Measurements from ENCODE around the gene CX3CL1. TPM values are rescaled to one million over a fixed set of nuclear protein-coding genes. Genes with fewer than 3 reads are reported as not detected.

CX3CL1 gene
- total RNA-seq, 1 experiment from 2014 or later = 0.15 TPM

DNA sequence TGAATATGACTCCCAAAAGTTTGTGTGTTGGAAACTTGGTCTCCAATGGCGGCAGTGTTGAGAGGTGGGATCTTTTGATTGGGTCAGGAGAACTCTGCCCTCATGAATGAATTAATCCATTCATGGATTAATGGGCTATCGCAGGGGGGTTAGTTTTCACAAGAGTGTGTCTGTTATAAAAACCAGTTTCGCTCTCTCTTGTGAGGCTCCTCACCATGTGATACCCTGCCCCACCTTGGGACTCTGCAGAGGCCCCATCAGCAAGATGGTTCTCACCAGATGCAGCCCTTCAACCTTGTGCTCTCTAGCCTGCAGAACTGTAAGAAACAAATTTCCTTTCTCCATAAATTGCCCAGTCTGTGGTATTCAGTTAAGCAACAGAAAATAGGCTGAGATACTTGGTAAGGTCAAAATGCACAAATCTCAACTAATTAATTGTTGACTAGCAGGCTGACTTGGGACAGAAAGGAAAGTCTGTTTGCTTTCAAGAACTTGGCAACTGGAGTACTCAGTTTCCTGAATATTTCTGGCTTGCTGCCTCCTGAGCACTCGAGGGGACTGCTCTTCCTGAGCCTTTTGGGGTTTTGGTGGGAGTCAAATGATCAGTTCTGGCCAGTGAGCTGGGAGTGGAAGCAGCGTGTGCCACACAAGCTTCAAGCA lies 18.5 kb downstream of the CX3CL1 start (continued):
- TF ChIP-seq, protein P1, sequence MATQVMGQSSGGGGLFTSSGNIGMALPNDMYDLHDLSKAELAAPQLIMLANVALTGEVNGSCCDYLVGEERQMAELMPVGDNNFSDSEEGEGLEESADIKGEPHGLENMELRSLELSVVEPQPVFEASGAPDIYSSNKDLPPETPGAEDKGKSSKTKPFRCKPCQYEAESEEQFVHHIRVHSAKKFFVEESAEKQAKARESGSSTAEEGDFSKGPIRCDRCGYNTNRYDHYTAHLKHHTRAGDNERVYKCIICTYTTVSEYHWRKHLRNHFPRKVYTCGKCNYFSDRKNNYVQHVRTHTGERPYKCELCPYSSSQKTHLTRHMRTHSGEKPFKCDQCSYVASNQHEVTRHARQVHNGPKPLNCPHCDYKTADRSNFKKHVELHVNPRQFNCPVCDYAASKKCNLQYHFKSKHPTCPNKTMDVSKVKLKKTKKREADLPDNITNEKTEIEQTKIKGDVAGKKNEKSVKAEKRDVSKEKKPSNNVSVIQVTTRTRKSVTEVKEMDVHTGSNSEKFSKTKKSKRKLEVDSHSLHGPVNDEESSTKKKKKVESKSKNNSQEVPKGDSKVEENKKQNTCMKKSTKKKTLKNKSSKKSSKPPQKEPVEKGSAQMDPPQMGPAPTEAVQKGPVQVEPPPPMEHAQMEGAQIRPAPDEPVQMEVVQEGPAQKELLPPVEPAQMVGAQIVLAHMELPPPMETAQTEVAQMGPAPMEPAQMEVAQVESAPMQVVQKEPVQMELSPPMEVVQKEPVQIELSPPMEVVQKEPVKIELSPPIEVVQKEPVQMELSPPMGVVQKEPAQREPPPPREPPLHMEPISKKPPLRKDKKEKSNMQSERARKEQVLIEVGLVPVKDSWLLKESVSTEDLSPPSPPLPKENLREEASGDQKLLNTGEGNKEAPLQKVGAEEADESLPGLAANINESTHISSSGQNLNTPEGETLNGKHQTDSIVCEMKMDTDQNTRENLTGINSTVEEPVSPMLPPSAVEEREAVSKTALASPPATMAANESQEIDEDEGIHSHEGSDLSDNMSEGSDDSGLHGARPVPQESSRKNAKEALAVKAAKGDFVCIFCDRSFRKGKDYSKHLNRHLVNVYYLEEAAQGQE (IDR thresholded peaks at IDR 0.05; ENCODE audit: low read depth) = no peak
- no peak for TF ChIP-seq SRF (IDR thresholded peaks at IDR 0.05; ENCODE audit: low read depth)

DNA sequence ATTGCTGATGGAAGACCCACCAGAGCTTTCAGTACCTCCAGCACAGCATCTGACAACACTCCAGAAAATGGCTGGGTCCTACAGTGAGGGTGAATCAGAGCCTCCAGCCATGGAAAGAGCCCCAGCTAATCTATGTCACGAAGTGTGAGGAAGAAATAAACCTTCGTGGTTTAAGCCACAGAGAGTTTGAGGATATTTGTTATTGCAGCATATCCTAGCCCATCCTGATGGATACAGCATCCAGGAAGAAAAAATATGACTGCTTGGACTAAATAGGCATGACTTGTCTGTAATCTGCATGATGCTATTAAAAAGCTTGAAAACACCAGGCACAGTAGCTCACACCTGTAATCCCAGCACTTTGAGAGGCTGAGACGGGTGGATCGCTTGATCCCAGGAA lies 19.0 kb downstream of the CX3CL1 start:
- RAD21 ChIA-PET (ENCODE audit: low non-redundant PET in 1 of 2, low total read pairs in 2 of 2, uncharacterized antibody in 2 of 2, unreplicated experiment in 2 of 2) = no interaction called here

More for the DNA sequence above, 19.0 kb downstream of the CX3CL1 start:
- H3K9ac ChIP-seq (ENCODE audit: low read length) = no peak overlapping the region
- BruUV-seq (replicated peaks) = no TSS peak
- intact Hi-C loops (cut with micrococcal nuclease) = no loop called here
- H3K36me3 ChIP-seq (ENCODE audit: control insufficient read depth in 1 of 2, insufficient read depth in 2 of 2, low read length in 2 of 2) = no peaks in the 10 kb centered on the region
- no peaks in the 10 kb centered on the region for H3K9me2 ChIP-seq (ENCODE audit: insufficient read depth)
- POLR2A ChIA-PET = interaction anchor here (0.7 kb wide), 1 partner anchor 402 kb away, joined by 3 read pairs; no protein-coding TSS in a partner anchor
- no peak overlapping the region for H3K4me2 ChIP-seq (ENCODE audit: low read length)
- TF ChIP-seq POLR2A (IDR thresholded peaks at IDR 0.05; ENCODE audit: borderline replicate concordance, extremely low read depth, insufficient read depth, insufficient read length) (no peak), EGR1 (IDR thresholded peaks at IDR 0.05; ENCODE audit: low read depth) (no peak), TCF7L2 (IDR thresholded peaks at IDR 0.05; ENCODE audit: borderline replicate concordance, extremely low read depth, insufficient read depth, insufficient read length) (no peak), SIN3A (IDR thresholded peaks at IDR 0.05; ENCODE audit: low read depth) (no peak), RAD21 (IDR thresholded peaks at IDR 0.05; ENCODE audit: low read depth) (no peak), SRF (IDR thresholded peaks at IDR 0.05; ENCODE audit: low read depth) (no peak)
- TF ChIP-seq, protein P2, sequence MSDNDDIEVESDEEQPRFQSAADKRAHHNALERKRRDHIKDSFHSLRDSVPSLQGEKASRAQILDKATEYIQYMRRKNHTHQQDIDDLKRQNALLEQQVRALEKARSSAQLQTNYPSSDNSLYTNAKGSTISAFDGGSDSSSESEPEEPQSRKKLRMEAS (IDR thresholded peaks at IDR 0.05) = no peak
- TF ChIP-seq, protein P3, sequence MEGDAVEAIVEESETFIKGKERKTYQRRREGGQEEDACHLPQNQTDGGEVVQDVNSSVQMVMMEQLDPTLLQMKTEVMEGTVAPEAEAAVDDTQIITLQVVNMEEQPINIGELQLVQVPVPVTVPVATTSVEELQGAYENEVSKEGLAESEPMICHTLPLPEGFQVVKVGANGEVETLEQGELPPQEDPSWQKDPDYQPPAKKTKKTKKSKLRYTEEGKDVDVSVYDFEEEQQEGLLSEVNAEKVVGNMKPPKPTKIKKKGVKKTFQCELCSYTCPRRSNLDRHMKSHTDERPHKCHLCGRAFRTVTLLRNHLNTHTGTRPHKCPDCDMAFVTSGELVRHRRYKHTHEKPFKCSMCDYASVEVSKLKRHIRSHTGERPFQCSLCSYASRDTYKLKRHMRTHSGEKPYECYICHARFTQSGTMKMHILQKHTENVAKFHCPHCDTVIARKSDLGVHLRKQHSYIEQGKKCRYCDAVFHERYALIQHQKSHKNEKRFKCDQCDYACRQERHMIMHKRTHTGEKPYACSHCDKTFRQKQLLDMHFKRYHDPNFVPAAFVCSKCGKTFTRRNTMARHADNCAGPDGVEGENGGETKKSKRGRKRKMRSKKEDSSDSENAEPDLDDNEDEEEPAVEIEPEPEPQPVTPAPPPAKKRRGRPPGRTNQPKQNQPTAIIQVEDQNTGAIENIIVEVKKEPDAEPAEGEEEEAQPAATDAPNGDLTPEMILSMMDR (IDR thresholded peaks at IDR 0.05 in 2 of 3, conservative IDR thresholded peaks at IDR 0.05 in 1 of 3; ENCODE audit: borderline replicate concordance in 1 of 3, insufficient read depth in 1 of 3, low read depth in 2 of 3, low read length in 2 of 3) = no peak
- TF ChIP-seq, protein P4, sequence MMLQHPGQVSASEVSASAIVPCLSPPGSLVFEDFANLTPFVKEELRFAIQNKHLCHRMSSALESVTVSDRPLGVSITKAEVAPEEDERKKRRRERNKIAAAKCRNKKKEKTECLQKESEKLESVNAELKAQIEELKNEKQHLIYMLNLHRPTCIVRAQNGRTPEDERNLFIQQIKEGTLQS (IDR thresholded peaks at IDR 0.05) = no peak
- no peaks in the 10 kb centered on the region for H3K4me1 ChIP-seq (ENCODE audit: control insufficient read depth in 1 of 2, insufficient read depth in 2 of 2, low read length in 2 of 2)
- no peak overlapping the region for H2AFZ ChIP-seq (ENCODE audit: low read depth, low read length, poor library complexity, severe bottlenecking)
- no peak for ATAC-seq
- no peaks in the 10 kb centered on the region for H3K79me2 ChIP-seq (ENCODE audit: insufficient read depth, low read length)
- 0 out of 2 replicates have a peak, but pooled peaks cover 3% of the 10 kb centered on the region for H3K27me3 ChIP-seq (ENCODE audit: insufficient read depth, low read length)
- DNase-seq (ENCODE audit: low read depth, low spot score) = no peak
- H3K9me3 ChIP-seq (ENCODE audit: control insufficient read depth in 1 of 2, insufficient read depth in 1 of 2, low read depth in 1 of 2, low read length in 2 of 2) = no peaks in the 10 kb centered on the region
- no peak overlapping the region for H3K4me3 ChIP-seq (replicated peaks in 1 of 2; ENCODE audit: low read depth in 1 of 2, low read length in 2 of 2)
- no peak overlapping the region for H3K27ac ChIP-seq (ENCODE audit: low read depth, low read length)
- CTCF ChIA-PET = interaction anchor here (0.7 to 1.0 kb wide), 2 partner anchors 74 to 478 kb away, joined by 3 read pairs; no protein-coding TSS in a partner anchor
- H4K20me1 ChIP-seq (ENCODE audit: insufficient read depth) = no peaks in the 10 kb centered on the region

All from HCT116 (cell line).